Measurements from ENCODE around the gene APBB3.

DNA sequence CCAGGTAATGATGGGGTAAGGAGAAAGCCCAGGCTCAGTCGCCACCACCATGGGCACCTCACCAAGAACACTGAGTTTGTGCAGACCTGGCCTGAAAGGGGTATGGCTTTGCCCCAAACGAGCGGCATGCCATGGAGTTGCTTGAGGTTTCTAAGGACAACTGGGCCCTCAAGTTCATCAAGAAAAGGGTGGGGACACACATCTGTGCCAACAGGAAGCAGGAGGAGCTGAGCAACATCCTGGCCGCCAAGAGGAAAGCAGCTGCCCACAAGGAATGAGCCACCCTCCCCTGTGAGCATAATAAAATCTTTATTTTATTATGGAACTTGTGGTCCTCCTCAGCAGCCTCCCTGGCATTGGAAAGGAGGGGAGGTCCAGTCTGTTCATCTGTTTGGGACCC, 44.7 kb upstream of the APBB3 start:
- TF ChIP-seq, protein P1, sequence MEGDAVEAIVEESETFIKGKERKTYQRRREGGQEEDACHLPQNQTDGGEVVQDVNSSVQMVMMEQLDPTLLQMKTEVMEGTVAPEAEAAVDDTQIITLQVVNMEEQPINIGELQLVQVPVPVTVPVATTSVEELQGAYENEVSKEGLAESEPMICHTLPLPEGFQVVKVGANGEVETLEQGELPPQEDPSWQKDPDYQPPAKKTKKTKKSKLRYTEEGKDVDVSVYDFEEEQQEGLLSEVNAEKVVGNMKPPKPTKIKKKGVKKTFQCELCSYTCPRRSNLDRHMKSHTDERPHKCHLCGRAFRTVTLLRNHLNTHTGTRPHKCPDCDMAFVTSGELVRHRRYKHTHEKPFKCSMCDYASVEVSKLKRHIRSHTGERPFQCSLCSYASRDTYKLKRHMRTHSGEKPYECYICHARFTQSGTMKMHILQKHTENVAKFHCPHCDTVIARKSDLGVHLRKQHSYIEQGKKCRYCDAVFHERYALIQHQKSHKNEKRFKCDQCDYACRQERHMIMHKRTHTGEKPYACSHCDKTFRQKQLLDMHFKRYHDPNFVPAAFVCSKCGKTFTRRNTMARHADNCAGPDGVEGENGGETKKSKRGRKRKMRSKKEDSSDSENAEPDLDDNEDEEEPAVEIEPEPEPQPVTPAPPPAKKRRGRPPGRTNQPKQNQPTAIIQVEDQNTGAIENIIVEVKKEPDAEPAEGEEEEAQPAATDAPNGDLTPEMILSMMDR (IDR thresholded peaks at IDR 0.05), result no peak
- TF ChIP-seq POLR2A (IDR thresholded peaks at IDR 0.05), result no peak
- TF ChIP-seq EP300 (IDR thresholded peaks at IDR 0.05), result no peak
